Activated CD4-positive, alpha-beta memory T cell treated with anti-CD3 and anti-CD28 coated beads, Interleukin-2, amount 10 ng/mL, durations not matched to agents 7 days and 5 days (primary cell): ENCODE data around the gene NHP2. TPM values are rescaled to one million over a fixed set of nuclear protein-coding genes. Genes with fewer than 3 reads are reported as not detected.
A peak's percentile ranks its signal among the peaks of the same experiment; 100 is the strongest.

Source experiments
- CTCF ChIA-PET: fragments of 350-600 bp; sonication (Branson Sonifier 250); formaldehyde crosslinking; loops from one replicate; lab custom pipeline; 2021; ENCODE audit warnings: antibody characterized with exemption, inconsistent platforms; lab: Charles Lee
- POLR2A ChIA-PET: fragments of 350-600 bp; sonication (Branson Sonifier 250); formaldehyde crosslinking; loops from one replicate; lab custom pipeline; 2021; ENCODE audit warnings: antibody characterized with exemption; lab: Charles Lee
- DNase-seq: peaks from one replicate; pipeline ENCODE4 v3.0.0-alpha.2; 2020
- H3K27ac Mint-ChIP-seq: one replicate; pipeline ENCODE4 v1.8.0; 2021; ENCODE audit warnings: mild to moderate bottlenecking, mixed read lengths
- H3K27me3 Mint-ChIP-seq: one replicate; pipeline ENCODE4 v1.8.0; 2021; ENCODE audit warnings: mixed read lengths
- H3K36me3 Mint-ChIP-seq: one replicate; pipeline ENCODE4 v1.8.0; 2021; ENCODE audit warnings: low read depth, mixed read lengths
- H3K4me1 Mint-ChIP-seq: one replicate; pipeline ENCODE4 v1.8.0; 2021; ENCODE audit warnings: mixed read lengths
- H3K4me3 Mint-ChIP-seq: one replicate; pipeline ENCODE4 v1.8.0; 2021; ENCODE audit warnings: mild to moderate bottlenecking, mixed read lengths
- H3K9me3 Mint-ChIP-seq: one replicate; pipeline ENCODE4 v1.8.0; 2021; ENCODE audit warnings: mixed read lengths
- total RNA-seq, 2 experiments: library from RNA; stranded (reverse); gene quantifications; one replicate each; pipeline ENCODE4 v1.2.3, GENCODE V29; 2021

The NHP2 gene
- total RNA-seq, 2 experiments from 2014 or later = 101 to 106 TPM

GRCh38 chr5:178163772-178164735 is 10.4 kb upstream of the NHP2 start:
- H3K4me3 Mint-ChIP-seq = no peak overlapping the region
- CTCF ChIA-PET = interaction anchor here (0.6 to 2.5 kb wide), 3 partner anchors 9 to 88 kb away, joined by 3 to 26 read pairs (median 3); no protein-coding TSS in a partner anchor

GRCh38 chr5:178162481-178162880 is 8.8 kb upstream of the NHP2 start:
- ChIA-PET POLR2A (interaction anchor here (1.1 to 1.6 kb wide), 3 partner anchors 9 to 563 kb away, joined by 3 to 4 read pairs (median 4); partner anchors contain the start of gene NHP2), CTCF (interaction anchor here (0.8 to 2.5 kb wide), 4 partner anchors 10 to 86 kb away, joined by 3 to 26 read pairs (median 5); no protein-coding TSS in a partner anchor)
- Mint-ChIP-seq H3K27me3 (peaks cover 8% of the 10 kb centered on the region), H3K4me3 (no peak overlapping the region), H3K9me3 (no peaks in the 10 kb centered on the region), H3K36me3 (no peaks in the 10 kb centered on the region), H3K4me1 (peaks cover 6% of the 10 kb centered on the region), H3K27ac (no peak overlapping the region)
- no peak for DNase-seq

More at GRCh38 chr5:178163772-178164735, 10.4 kb upstream of the NHP2 start:
- peaks cover 6% of the 10 kb centered on the region for H3K4me1 Mint-ChIP-seq
- no peaks in the 10 kb centered on the region for H3K9me3 Mint-ChIP-seq
- no peak overlapping the region for H3K27ac Mint-ChIP-seq
- DNase-seq = peak; percentile 92
- H3K36me3 Mint-ChIP-seq = no peaks in the 10 kb centered on the region
- POLR2A ChIA-PET = no interaction called here
- H3K27me3 Mint-ChIP-seq = peaks cover 8% of the 10 kb centered on the region

GRCh38 chr5:178160176-178160575 is 6.5 kb upstream of the NHP2 start:
- Mint-ChIP-seq H3K27ac (no peak overlapping the region), H3K4me3 (no peak overlapping the region), H3K36me3 (no peaks in the 10 kb centered on the region), H3K27me3 (peaks cover 8% of the 10 kb centered on the region), H3K4me1 (peaks cover 6% of the 10 kb centered on the region), H3K9me3 (no peaks in the 10 kb centered on the region)
- no peak for DNase-seq
- POLR2A ChIA-PET = no interaction called here
- CTCF ChIA-PET = no interaction called here

DNA sequence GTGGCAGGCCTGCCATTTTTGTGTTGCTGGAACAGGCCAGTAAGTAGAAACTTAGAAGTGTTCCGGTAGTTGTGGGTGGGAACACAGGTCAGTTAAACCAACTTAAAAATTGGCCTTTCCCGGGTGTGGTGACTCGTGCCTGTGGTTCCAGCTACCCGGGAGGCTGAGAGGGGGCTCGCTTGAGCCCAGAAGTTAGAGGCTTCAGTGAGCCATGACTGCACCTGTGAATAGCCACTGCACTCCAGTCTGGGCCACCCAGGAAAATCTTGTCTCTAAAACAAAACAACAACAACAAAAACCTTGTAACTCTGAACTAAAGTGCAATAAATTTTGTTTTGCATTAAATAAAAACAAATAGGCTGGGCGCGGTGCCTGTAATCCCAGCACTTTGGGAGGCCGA is 1.4 kb upstream of the NHP2 start:
- H3K4me3 Mint-ChIP-seq = no peak overlapping the region
- peaks cover 37% of the 10 kb centered on the region for H3K4me1 Mint-ChIP-seq
- H3K27ac Mint-ChIP-seq = no peak overlapping the region
- H3K27me3 Mint-ChIP-seq = no peaks in the 10 kb centered on the region
- H3K36me3 Mint-ChIP-seq = peaks cover 11% of the 10 kb centered on the region
- ChIA-PET CTCF (interaction anchor here (3.6 to 3.8 kb wide), 2 partner anchors 34 to 79 kb away, joined by 25 to 26 read pairs; no protein-coding TSS in a partner anchor), POLR2A (no interaction called here)
- no peaks in the 10 kb centered on the region for H3K9me3 Mint-ChIP-seq
- DNase-seq = no peak

- peaks cover 25% of the 10 kb centered on the region for H3K36me3 Mint-ChIP-seq
Observed at GRCh38 chr5:178152491-178153444, 917 bp downstream of the NHP2 start.

GRCh38 chr5:178150977-178151734 is 2.5 kb downstream of the NHP2 start:
- CTCF ChIA-PET = interaction anchor here (1.7 to 9.3 kb wide), 2 partner anchors 75 kb away, joined by 7 to 95 read pairs; no protein-coding TSS in a partner anchor
- POLR2A ChIA-PET = interaction anchor here (1.0 to 2.5 kb wide), 2 partner anchors 15 to 19 kb away, joined by 3 to 15 read pairs; partner anchors contain the start of gene RMND5B
- Mint-ChIP-seq H3K4me1 (peaks cover 58% of the 10 kb centered on the region), H3K27me3 (no peaks in the 10 kb centered on the region), H3K9me3 (no peaks in the 10 kb centered on the region), H3K36me3 (peaks cover 33% of the 10 kb centered on the region), H3K27ac (no peak overlapping the region), H3K4me3 (no peak overlapping the region)
- no peak for DNase-seq

More at GRCh38 chr5:178152491-178153444, 917 bp downstream of the NHP2 start:
- peak overlapping the region; percentile 81 for H3K27ac Mint-ChIP-seq
- ChIA-PET CTCF (interaction anchor here (0.6 to 3.8 kb wide), 7 partner anchors 9 to 77 kb away, joined by 3 to 25 read pairs (median 7); no protein-coding TSS in a partner anchor), POLR2A (interaction anchor here (0.6 to 1.6 kb wide), 5 partner anchors 9 to 58 kb away, joined by 3 to 8 read pairs (median 3); partner anchors contain the start of gene HNRNPAB)
- no peak for DNase-seq
- H3K27me3 Mint-ChIP-seq = no peaks in the 10 kb centered on the region
- peak overlapping the region; percentile 97 for H3K4me3 Mint-ChIP-seq
- H3K9me3 Mint-ChIP-seq = no peaks in the 10 kb centered on the region
- peaks cover 55% of the 10 kb centered on the region for H3K4me1 Mint-ChIP-seq

DNA sequence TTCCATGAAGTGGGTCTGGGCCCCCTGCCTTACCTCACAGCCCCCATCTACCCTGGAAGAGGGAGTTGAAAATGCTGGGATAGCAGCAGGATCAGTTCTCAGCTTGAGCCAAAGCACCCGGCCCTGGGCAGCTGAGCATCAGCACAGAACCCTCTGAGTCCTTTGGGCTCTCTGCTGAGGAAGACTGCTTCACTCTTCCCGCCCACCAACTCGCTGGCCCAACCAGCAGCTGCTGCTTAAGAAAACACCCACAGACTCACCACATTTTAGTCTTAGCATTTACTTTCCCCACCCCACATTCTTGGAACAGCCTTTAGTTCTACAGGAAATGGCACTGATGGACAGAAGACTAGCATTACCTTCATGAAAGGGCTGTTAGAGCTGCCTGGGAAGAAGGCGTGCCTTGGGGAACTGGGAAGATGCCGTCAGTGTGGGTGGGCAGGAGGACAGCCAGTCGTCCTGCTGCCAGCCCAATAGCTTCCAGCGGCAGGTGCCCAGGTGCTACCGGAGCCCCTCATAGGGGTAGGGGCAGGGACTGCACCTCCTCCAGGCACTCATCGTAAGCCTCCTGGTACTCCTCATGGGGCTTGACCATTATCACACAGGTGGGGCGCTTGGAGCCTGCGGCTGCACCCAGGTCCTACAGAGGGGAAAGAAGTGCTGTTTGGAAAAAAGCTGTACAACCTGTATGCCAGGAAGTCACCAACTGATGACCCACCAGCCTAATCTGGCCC is 4.3 kb downstream of the NHP2 start:
- no peak for DNase-seq
- Mint-ChIP-seq H3K27me3 (no peaks in the 10 kb centered on the region), H3K36me3 (peaks cover 39% of the 10 kb centered on the region), H3K4me3 (no peak overlapping the region), H3K9me3 (no peaks in the 10 kb centered on the region), H3K4me1 (peaks cover 60% of the 10 kb centered on the region), H3K27ac (peak overlapping the region; percentile 56)
- POLR2A ChIA-PET = interaction anchor here (0.7 to 2.5 kb wide), 5 partner anchors 15 to 67 kb away, joined by 3 to 15 read pairs (median 7); partner anchors contain the start of genes HNRNPAB and RMND5B
- CTCF ChIA-PET = interaction anchor here (0.9 to 9.3 kb wide), 6 partner anchors 8 to 73 kb away, joined by 3 to 95 read pairs (median 6); no protein-coding TSS in a partner anchor

- POLR2A ChIA-PET = no interaction called here
- H3K27me3 Mint-ChIP-seq = no peaks in the 10 kb centered on the region
Observed at GRCh38 chr5:178147406-178147805, 6.3 kb downstream of the NHP2 start.

DNA sequence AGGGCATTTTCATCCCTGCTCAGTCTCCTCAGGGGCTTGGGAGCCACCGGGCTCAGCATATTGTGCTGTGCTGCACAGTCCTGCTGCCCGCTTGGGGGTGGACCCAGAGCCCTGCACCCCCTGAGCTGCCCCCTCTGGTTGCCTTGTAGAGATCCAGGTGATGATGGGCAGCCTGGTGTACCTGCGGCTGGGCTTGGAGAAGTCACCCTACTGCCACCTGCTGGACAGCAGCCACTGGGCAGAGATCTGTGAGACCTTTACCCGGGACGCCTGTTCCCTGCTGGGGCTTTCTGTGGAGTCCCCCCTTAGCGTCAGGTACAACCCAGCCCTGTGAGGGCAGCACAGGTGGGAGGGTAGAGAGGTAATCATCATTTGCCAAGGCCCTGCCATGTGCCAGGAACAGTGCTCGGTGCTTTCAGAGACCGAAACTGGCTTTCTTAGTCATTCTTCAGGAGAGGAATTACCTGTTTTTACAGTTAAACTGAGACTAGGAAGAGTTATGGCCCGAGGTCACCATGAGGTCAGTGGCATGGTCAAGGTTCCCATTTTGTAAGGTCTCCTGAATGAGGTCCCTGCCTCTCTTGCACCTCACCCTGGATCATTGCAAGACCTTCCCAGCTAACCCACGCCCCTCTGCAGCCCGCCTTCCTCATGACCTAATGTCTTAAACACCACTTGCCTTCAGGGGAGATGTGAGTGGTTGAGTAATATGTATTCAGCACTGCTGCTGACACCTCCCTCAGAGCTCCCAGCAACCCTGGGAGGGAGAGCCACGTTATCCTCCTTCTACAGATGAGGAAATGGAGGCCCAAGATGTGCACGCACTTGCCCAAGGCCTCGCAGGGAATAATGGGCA is 7.5 kb downstream of the NHP2 start:
- no peak overlapping the region for H3K4me3 Mint-ChIP-seq
- H3K4me1 Mint-ChIP-seq = peaks cover 36% of the 10 kb centered on the region
- H3K36me3 Mint-ChIP-seq = peaks cover 50% of the 10 kb centered on the region

More at GRCh38 chr5:178147406-178147805, 6.3 kb downstream of the NHP2 start:
- Mint-ChIP-seq H3K9me3 (no peaks in the 10 kb centered on the region), H3K4me1 (peaks cover 45% of the 10 kb centered on the region), H3K4me3 (no peak overlapping the region), H3K36me3 (peaks cover 53% of the 10 kb centered on the region), H3K27ac (no peak overlapping the region)
- DNase-seq = no peak
- CTCF ChIA-PET = interaction anchor here (6.1 to 9.3 kb wide), 2 partner anchors 27 to 71 kb away, joined by 35 to 95 read pairs; no protein-coding TSS in a partner anchor

GRCh38 chr5:178143901-178144300 is 9.8 kb downstream of the NHP2 start:
- Mint-ChIP-seq H3K4me1 (peaks cover 14% of the 10 kb centered on the region), H3K9me3 (no peaks in the 10 kb centered on the region), H3K4me3 (no peak overlapping the region), H3K27ac (no peak overlapping the region), H3K27me3 (no peaks in the 10 kb centered on the region), H3K36me3 (peaks cover 45% of the 10 kb centered on the region)
- DNase-seq = no peak
- ChIA-PET CTCF (interaction anchor here (0.5 to 9.3 kb wide), 5 partner anchors 9 to 68 kb away, joined by 3 to 95 read pairs (median 13); partner anchors contain the start of gene NHP2), POLR2A (interaction anchor here (0.8 kb wide), 1 partner anchor 27 kb away, joined by 4 read pairs; no protein-coding TSS in a partner anchor)

More for the DNA sequence above, 7.5 kb downstream of the NHP2 start:
- Mint-ChIP-seq H3K27me3 (no peaks in the 10 kb centered on the region), H3K9me3 (no peaks in the 10 kb centered on the region), H3K27ac (no peak overlapping the region)
- DNase-seq = peak; percentile 74
- CTCF ChIA-PET = interaction anchor here (0.9 to 9.3 kb wide), 4 partner anchors 10 to 70 kb away, joined by 3 to 95 read pairs (median 20); no protein-coding TSS in a partner anchor
- POLR2A ChIA-PET = interaction anchor here (0.7 to 2.0 kb wide), 3 partner anchors 10 to 69 kb away, joined by 3 to 8 read pairs (median 4); no protein-coding TSS in a partner anchor
